Smooth muscle cell (in vitro differentiated cells): ENCODE measurements around the gene KHSRP. TPM values are rescaled to one million over a fixed set of nuclear protein-coding genes. Genes with fewer than 3 reads are reported as not detected.

Source experiments
- DNase-seq: peaks from one replicate; lab custom pipeline; 2025; ENCODE audit not compliant: unreplicated experiment; lab: John Stamatoyannopoulos, UW
- H2AFZ ChIP-seq: fragments of 200-600 bp; sonication (generic); 2 replicates; pipeline ENCODE4 v1.6.0; 2016; ENCODE audit warnings: antibody characterized with exemption, low read depth, mild to moderate bottlenecking
- H3F3A ChIP-seq: fragments of 200-600 bp; sonication (generic); 2 replicates; pipeline ENCODE4 v1.6.0; 2017; ENCODE audit warnings: antibody characterized with exemption, low read depth
- H3K27ac ChIP-seq: fragments of 200-600 bp; sonication (generic); 2 replicates; pipeline ENCODE4 v1.5.1; 2016; ENCODE audit warnings: low read depth, mild to moderate bottlenecking
- H3K27me3 ChIP-seq: fragments of 200-600 bp; sonication (generic); 2 replicates; pipeline ENCODE4 v1.6.1; 2016; ENCODE audit warnings: low read depth, mild to moderate bottlenecking
- H3K36me3 ChIP-seq: fragments of 200-600 bp; sonication (generic); 2 replicates; pipeline ENCODE4 v1.5.1; 2016; ENCODE audit warnings: low read depth
- H3K4me1 ChIP-seq: fragments of 200-600 bp; sonication (generic); 2 replicates; pipeline ENCODE4 v1.5.1; 2016; ENCODE audit warnings: low read depth
- H3K4me2 ChIP-seq: fragments of 200-600 bp; sonication (generic); 2 replicates; pipeline ENCODE4 v1.6.0; 2016; ENCODE audit warnings: mild to moderate bottlenecking
- H3K4me3 ChIP-seq: fragments of 200-600 bp; sonication (generic); 2 replicates; pipeline ENCODE4 v1.5.1; 2016; ENCODE audit warnings: mild to moderate bottlenecking
- H3K79me2 ChIP-seq: fragments of 200-600 bp; sonication (generic); 2 replicates; pipeline ENCODE4 v1.6.0; 2016; ENCODE audit warnings: low read depth, mild to moderate bottlenecking
- H3K9ac ChIP-seq: fragments of 200-600 bp; sonication (generic); 2 replicates; pipeline ENCODE4 v1.6.0; 2016; ENCODE audit warnings: low read depth
- H3K9me3 ChIP-seq: fragments of 200-600 bp; sonication (generic); replicated peaks from 2 replicates; pipeline ENCODE4 v1.5.1; 2016; ENCODE audit warnings: low read depth
- H4K20me1 ChIP-seq: fragments of 200-600 bp; sonication (generic); 2 replicates; pipeline ENCODE4 v1.6.0; 2016; ENCODE audit warnings: low read depth
- CTCF ChIP-seq: fragments of 200-600 bp; sonication (generic); IDR thresholded peaks from 2 replicates; pipeline ENCODE4 v1.5.1; 2017; ENCODE audit warnings: borderline replicate concordance, mild to moderate bottlenecking, antibody characterized with exemption; ENCODE audit not compliant: insufficient read depth, poor library complexity, severe bottlenecking
- WGBS: methylation state at CpG from one replicate; pipeline ENCODE4 v1.1.7; 2016; ENCODE audit warnings: low lambda C conversion rate; 5-methylcytosine and 5-hydroxymethylcytosine counted together
- polyA plus RNA-seq: library from polyadenylated mRNA; unstranded; fragments of >200 nt; fragmentation: Nextera tagmentation; extraction: Ambion mirVana; gene quantifications from 2 replicates; pipeline ENCODE4 v1.2.1, GENCODE V29; 2016
- total RNA-seq: library from RNA; depleted of rRNA; stranded (reverse); fragments of >200 nt; gene quantifications from 2 replicates; pipeline ENCODE4 v1.2.3, GENCODE V29; 2014

KHSRP gene
- total and polyA plus RNA-seq, 2 experiments from 2014 or later, result 59.1 to 179 TPM

GRCh38 chr19:6413291-6413690 lies 11.3 kb downstream of the KHSRP start:
- no peak overlapping the region for H3K27ac ChIP-seq
- no peaks in the 10 kb centered on the region for H3K79me2 ChIP-seq
- H3K4me2 ChIP-seq, result no peak overlapping the region
- H2AFZ ChIP-seq, result no peak overlapping the region
- H3K9me3 ChIP-seq, result no peaks in the 10 kb centered on the region
- H4K20me1 ChIP-seq, result peaks cover 13% of the 10 kb centered on the region
- no peaks in the 10 kb centered on the region for H3K36me3 ChIP-seq
- DNase-seq, result no peak
- no peaks in the 10 kb centered on the region for H3K4me1 ChIP-seq
- TF ChIP-seq CTCF, result no peak
- no peaks in the 10 kb centered on the region for H3F3A ChIP-seq
- no peaks in the 10 kb centered on the region for H3K27me3 ChIP-seq
- no peak overlapping the region for H3K9ac ChIP-seq
- H3K4me3 ChIP-seq, result no peak overlapping the region
- 95% methylated on average over 10 of the region's 10 CpGs for WGBS

GRCh38 chr19:6412447-6413091 lies 12.0 kb downstream of the KHSRP start:
- Histone ChIP-seq H3K27ac (no peak overlapping the region), H3K4me1 (no peaks in the 10 kb centered on the region), H4K20me1 (peaks cover 6% of the 10 kb centered on the region), H3K79me2 (no peaks in the 10 kb centered on the region), H2AFZ (no peak overlapping the region), H3K27me3 (no peaks in the 10 kb centered on the region), H3K9me3 (no peaks in the 10 kb centered on the region), H3K4me2 (no peak overlapping the region), H3K36me3 (no peaks in the 10 kb centered on the region), H3K4me3 (no peak overlapping the region), H3F3A (no peaks in the 10 kb centered on the region), H3K9ac (no peak overlapping the region)
- no peak for DNase-seq
- peak; percentile 42 for TF ChIP-seq CTCF
- 79% methylated on average over 15 of the region's 15 CpGs for WGBS

- Histone ChIP-seq H3K9me3 (no peaks in the 10 kb centered on the region), H3K79me2 (no peaks in the 10 kb centered on the region), H3K36me3 (no peaks in the 10 kb centered on the region), H3K27ac (no peak overlapping the region), H3F3A (no peaks in the 10 kb centered on the region), H2AFZ (no peak overlapping the region), H3K4me3 (no peak overlapping the region), H3K9ac (no peak overlapping the region), H4K20me1 (peaks cover under 1% of the 10 kb centered on the region), H3K4me2 (no peak overlapping the region), H3K27me3 (no peaks in the 10 kb centered on the region), H3K4me1 (no peaks in the 10 kb centered on the region)
- WGBS, result 91% methylated on average over 12 of the region's 12 CpGs
- TF ChIP-seq CTCF, result no peak
- no peak for DNase-seq
Observed at GRCh38 chr19:6412061-6412446, 12.6 kb downstream of the KHSRP start.

GRCh38 chr19:6409346-6409745 lies 15.3 kb downstream of the KHSRP start:
- H3K79me2 ChIP-seq, result no peaks in the 10 kb centered on the region
- no peak for DNase-seq
- H3K4me2 ChIP-seq, result no peak overlapping the region
- no peaks in the 10 kb centered on the region for H3K4me1 ChIP-seq
- H3K27me3 ChIP-seq, result no peaks in the 10 kb centered on the region
- no peak overlapping the region for H3K9ac ChIP-seq
- no peak overlapping the region for H2AFZ ChIP-seq
- no peak overlapping the region for H3K27ac ChIP-seq
- H3K4me3 ChIP-seq, result no peak overlapping the region
- no peaks in the 10 kb centered on the region for H4K20me1 ChIP-seq
- H3K36me3 ChIP-seq, result no peaks in the 10 kb centered on the region
- no peaks in the 10 kb centered on the region for H3K9me3 ChIP-seq
- WGBS, result 98% methylated on average over 6 of the region's 6 CpGs
- no peaks in the 10 kb centered on the region for H3F3A ChIP-seq
- TF ChIP-seq CTCF, result no peak
